WTC11 (cell line): ENCODE data around the gene TP53BP1. TPM values are rescaled to one million over a fixed set of nuclear protein-coding genes. Genes with fewer than 3 reads are reported as not detected.

ENCODE experiments used
- ATAC-seq: fragments of 200-7000 bp; cut with Tn5 transposase; 2 replicates; pipeline ENCODE4 v1.10.0; 2021; ENCODE audit warnings: mild to moderate bottlenecking, moderate library complexity
- CTCF ChIA-PET: fragments of 300-600 bp; sonication (Branson Sonifier 250); formaldehyde crosslinking; loops from one replicate; lab custom pipeline; 2021; ENCODE audit warnings: antibody characterized with exemption; lab: Charles Lee
- POLR2A ChIA-PET: fragments of 350-600 bp; sonication (Branson Sonifier 250); formaldehyde crosslinking; loops from one replicate; lab custom pipeline; 2021; ENCODE audit warnings: antibody characterized with exemption; lab: Charles Lee
- DNase-seq: peaks from one replicate; pipeline ENCODE4 v3.0.0; 2021; ENCODE audit warnings: low spot score
- H3K27ac Mint-ChIP-seq: 2 replicates; pipeline ENCODE4 v1.8.0; 2021; ENCODE audit warnings: mixed read lengths
- H3K27me3 Mint-ChIP-seq: 2 replicates; pipeline ENCODE4 v1.8.0; 2021; ENCODE audit warnings: low read depth, mild to moderate bottlenecking, moderate library complexity, mixed read lengths
- H3K36me3 Mint-ChIP-seq: 2 replicates; pipeline ENCODE4 v1.8.0; 2021; ENCODE audit warnings: mixed read lengths
- H3K4me1 Mint-ChIP-seq: 2 replicates; pipeline ENCODE4 v1.8.0; 2022; ENCODE audit warnings: mixed read lengths
- H3K4me3 Mint-ChIP-seq: 2 replicates; pipeline ENCODE4 v1.8.0; 2021; ENCODE audit warnings: mild to moderate bottlenecking, moderate library complexity, mixed read lengths
- H3K9me3 Mint-ChIP-seq: 2 replicates; pipeline ENCODE4 v1.8.0; 2021; ENCODE audit warnings: mixed read lengths
- ELF4 ChIP-seq: sonication (generic); formaldehyde crosslinking; IDR thresholded peaks from 2 replicates; pipeline ENCODE4 v1.8.1; 2022; ENCODE audit warnings: low read depth, mild to moderate bottlenecking, moderate library complexity, missing genetic modification reagents
- GRHL2 ChIP-seq: fragments of 250-450 bp; sonication (Bioruptor Pico); IDR thresholded peaks from 2 replicates; pipeline ENCODE4 v1.8.0; 2022; ENCODE audit warnings: mild to moderate bottlenecking, moderate library complexity; ENCODE audit not compliant: insufficient replicate concordance, severe bottlenecking
- NR3C1 ChIP-seq: sonication (generic); formaldehyde crosslinking; conservative IDR thresholded peaks from 2 replicates; pipeline ENCODE4 v1.8.1; 2023; ENCODE audit warnings: low read depth, mild to moderate bottlenecking, missing genetic modification reagents
- RORB ChIP-seq: fragments of 250-450 bp; sonication (Bioruptor Pico); IDR thresholded peaks from 2 replicates; pipeline ENCODE4 v1.9.0; 2021; ENCODE audit warnings: mild to moderate bottlenecking
- total RNA-seq: library from RNA; stranded (reverse); gene quantifications from 3 replicates; pipeline ENCODE4 v1.2.3, GENCODE V29; 2021
- TF ChIP-seq, protein P1 (sequence below): sonication (generic); formaldehyde crosslinking; IDR thresholded peaks from 2 replicates; pipeline ENCODE4 v1.8.1; 2023; ENCODE audit warnings: mild to moderate bottlenecking, missing genetic modification reagents, borderline replicate concordance
- TF ChIP-seq, protein P2 (sequence below): sonication (generic); formaldehyde crosslinking; IDR thresholded peaks from 2 replicates; pipeline ENCODE4 v1.8.0; 2023; ENCODE audit warnings: mild to moderate bottlenecking, missing genetic modification reagents
- TF ChIP-seq, protein P3 (sequence below): fragments of 250-450 bp; sonication (Bioruptor Pico); IDR thresholded peaks from 2 replicates; pipeline ENCODE4 v1.9.0; 2021; ENCODE audit warnings: mild to moderate bottlenecking
- TF ChIP-seq, protein P4 (sequence below): fragments of 200-600 bp; IDR thresholded peaks from 2 replicates; pipeline ENCODE4 v1.8.0; 2022; ENCODE audit warnings: antibody characterized with exemption
- TF ChIP-seq, protein P5 (sequence below): sonication (generic); formaldehyde crosslinking; IDR thresholded peaks from 2 replicates; pipeline ENCODE4 v1.8.0; 2022; ENCODE audit warnings: mild to moderate bottlenecking, missing genetic modification reagents
- TF ChIP-seq, protein P6 (sequence below): fragments of 250-450 bp; sonication (Bioruptor Pico); IDR thresholded peaks from 2 replicates; pipeline ENCODE4 v1.9.0; 2021; ENCODE audit warnings: moderate library complexity, mild to moderate bottlenecking, inconsistent platforms, borderline replicate concordance
- TF ChIP-seq, protein P7 (sequence below): sonication (generic); formaldehyde crosslinking; IDR thresholded peaks from 2 replicates; pipeline ENCODE4 v1.8.1; 2022; ENCODE audit warnings: low read depth, mild to moderate bottlenecking, moderate library complexity, missing genetic modification reagents, borderline replicate concordance

The TP53BP1 gene
- total RNA-seq, 1 experiment from 2014 or later: 67.1 TPM

DNA sequence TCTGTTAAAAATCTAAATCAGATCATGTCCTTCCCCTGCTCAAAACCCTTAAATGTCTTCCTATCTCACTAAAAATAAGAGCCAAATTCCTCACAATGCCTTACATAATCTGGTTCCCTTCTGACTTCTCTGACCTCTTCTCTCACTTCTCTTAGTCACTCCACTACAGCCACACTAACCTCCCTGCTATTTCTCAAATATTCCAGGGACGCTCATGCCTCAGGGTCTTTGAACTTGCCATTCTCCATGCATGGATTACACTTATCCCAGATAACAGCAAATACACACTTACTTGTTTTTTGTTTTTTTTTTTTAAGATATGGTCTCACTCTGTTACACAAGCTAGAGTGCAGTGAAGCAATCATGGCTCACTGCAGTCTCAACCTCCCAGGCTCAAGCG lies 8.5 kb downstream of the TP53BP1 start (continued):
- TF ChIP-seq, protein P1, sequence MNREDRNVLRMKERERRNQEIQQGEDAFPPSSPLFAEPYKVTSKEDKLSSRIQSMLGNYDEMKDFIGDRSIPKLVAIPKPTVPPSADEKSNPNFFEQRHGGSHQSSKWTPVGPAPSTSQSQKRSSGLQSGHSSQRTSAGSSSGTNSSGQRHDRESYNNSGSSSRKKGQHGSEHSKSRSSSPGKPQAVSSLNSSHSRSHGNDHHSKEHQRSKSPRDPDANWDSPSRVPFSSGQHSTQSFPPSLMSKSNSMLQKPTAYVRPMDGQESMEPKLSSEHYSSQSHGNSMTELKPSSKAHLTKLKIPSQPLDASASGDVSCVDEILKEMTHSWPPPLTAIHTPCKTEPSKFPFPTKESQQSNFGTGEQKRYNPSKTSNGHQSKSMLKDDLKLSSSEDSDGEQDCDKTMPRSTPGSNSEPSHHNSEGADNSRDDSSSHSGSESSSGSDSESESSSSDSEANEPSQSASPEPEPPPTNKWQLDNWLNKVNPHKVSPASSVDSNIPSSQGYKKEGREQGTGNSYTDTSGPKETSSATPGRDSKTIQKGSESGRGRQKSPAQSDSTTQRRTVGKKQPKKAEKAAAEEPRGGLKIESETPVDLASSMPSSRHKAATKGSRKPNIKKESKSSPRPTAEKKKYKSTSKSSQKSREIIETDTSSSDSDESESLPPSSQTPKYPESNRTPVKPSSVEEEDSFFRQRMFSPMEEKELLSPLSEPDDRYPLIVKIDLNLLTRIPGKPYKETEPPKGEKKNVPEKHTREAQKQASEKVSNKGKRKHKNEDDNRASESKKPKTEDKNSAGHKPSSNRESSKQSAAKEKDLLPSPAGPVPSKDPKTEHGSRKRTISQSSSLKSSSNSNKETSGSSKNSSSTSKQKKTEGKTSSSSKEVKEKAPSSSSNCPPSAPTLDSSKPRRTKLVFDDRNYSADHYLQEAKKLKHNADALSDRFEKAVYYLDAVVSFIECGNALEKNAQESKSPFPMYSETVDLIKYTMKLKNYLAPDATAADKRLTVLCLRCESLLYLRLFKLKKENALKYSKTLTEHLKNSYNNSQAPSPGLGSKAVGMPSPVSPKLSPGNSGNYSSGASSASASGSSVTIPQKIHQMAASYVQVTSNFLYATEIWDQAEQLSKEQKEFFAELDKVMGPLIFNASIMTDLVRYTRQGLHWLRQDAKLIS: no peak
- TF ChIP-seq, protein P2, sequence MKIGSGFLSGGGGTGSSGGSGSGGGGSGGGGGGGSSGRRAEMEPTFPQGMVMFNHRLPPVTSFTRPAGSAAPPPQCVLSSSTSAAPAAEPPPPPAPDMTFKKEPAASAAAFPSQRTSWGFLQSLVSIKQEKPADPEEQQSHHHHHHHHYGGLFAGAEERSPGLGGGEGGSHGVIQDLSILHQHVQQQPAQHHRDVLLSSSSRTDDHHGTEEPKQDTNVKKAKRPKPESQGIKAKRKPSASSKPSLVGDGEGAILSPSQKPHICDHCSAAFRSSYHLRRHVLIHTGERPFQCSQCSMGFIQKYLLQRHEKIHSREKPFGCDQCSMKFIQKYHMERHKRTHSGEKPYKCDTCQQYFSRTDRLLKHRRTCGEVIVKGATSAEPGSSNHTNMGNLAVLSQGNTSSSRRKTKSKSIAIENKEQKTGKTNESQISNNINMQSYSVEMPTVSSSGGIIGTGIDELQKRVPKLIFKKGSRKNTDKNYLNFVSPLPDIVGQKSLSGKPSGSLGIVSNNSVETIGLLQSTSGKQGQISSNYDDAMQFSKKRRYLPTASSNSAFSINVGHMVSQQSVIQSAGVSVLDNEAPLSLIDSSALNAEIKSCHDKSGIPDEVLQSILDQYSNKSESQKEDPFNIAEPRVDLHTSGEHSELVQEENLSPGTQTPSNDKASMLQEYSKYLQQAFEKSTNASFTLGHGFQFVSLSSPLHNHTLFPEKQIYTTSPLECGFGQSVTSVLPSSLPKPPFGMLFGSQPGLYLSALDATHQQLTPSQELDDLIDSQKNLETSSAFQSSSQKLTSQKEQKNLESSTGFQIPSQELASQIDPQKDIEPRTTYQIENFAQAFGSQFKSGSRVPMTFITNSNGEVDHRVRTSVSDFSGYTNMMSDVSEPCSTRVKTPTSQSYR (CRISPR knock-in tag): no peak
- TF ChIP-seq, protein P3, sequence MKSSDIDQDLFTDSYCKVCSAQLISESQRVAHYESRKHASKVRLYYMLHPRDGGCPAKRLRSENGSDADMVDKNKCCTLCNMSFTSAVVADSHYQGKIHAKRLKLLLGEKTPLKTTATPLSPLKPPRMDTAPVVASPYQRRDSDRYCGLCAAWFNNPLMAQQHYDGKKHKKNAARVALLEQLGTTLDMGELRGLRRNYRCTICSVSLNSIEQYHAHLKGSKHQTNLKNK (CRISPR knock-in tag): no peak
- TF ChIP-seq, protein P4, sequence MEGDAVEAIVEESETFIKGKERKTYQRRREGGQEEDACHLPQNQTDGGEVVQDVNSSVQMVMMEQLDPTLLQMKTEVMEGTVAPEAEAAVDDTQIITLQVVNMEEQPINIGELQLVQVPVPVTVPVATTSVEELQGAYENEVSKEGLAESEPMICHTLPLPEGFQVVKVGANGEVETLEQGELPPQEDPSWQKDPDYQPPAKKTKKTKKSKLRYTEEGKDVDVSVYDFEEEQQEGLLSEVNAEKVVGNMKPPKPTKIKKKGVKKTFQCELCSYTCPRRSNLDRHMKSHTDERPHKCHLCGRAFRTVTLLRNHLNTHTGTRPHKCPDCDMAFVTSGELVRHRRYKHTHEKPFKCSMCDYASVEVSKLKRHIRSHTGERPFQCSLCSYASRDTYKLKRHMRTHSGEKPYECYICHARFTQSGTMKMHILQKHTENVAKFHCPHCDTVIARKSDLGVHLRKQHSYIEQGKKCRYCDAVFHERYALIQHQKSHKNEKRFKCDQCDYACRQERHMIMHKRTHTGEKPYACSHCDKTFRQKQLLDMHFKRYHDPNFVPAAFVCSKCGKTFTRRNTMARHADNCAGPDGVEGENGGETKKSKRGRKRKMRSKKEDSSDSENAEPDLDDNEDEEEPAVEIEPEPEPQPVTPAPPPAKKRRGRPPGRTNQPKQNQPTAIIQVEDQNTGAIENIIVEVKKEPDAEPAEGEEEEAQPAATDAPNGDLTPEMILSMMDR: no peak
- TF ChIP-seq RORB (CRISPR knock-in tag) (no peak), NR3C1 (CRISPR knock-in tag) (no peak), GRHL2 (CRISPR knock-in tag) (no peak)
- TF ChIP-seq, protein P5, sequence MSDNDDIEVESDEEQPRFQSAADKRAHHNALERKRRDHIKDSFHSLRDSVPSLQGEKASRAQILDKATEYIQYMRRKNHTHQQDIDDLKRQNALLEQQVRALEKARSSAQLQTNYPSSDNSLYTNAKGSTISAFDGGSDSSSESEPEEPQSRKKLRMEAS (CRISPR knock-in tag): no peak
- TF ChIP-seq, protein P6, sequence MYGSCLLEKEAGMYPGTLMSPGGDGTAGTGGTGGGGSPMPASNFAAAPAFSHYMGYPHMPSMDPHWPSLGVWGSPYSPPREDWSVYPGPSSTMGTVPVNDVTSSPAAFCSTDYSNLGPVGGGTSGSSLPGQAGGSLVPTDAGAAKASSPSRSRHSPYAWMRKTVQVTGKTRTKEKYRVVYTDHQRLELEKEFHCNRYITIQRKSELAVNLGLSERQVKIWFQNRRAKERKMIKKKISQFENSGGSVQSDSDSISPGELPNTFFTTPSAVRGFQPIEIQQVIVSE (CRISPR knock-in tag): no peak

DNA sequence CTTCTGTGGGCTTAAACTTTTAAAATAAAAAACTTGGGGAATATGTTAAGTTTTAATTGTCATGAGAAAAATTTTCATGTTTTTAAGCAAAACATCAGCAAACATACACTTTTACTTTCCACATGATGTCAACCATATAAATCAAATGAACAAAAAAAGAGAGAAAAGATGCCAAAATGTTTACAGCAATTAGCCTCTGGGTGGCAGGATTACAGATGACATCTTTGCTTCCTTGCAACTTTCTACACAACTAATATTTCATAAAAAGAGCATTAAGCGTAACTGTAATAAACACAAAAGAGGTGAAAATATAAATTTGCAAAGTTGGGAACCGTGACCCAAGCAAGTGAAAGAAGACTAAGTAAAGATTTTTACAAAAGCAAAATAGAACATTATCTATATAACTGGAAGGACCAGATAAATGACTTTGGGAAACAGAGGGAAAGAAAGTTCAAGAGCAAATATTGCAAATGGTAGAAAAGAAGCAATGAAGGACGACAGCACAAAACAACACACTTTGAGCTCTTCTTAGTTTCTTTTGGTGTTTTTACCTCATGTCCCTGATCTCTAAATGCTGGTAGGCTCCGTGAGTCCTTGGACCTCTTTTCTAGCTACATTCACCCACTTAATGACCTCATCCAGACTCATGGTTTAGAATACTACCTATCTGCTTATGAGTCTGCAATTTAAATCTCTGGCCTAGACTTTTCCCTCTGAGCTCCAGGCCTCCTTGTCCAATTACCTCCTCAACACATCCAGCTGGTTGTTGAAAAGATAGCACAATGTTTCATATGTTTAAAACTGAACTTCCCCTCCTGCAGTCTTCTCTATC lies 9.4 kb downstream of the TP53BP1 start:
- no peak for DNase-seq
- Mint-ChIP-seq H3K4me3 (no peak overlapping the region), H3K4me1 (peaks cover 4% of the 10 kb centered on the region), H3K27me3 (no peaks in the 10 kb centered on the region), H3K9me3 (no peaks in the 10 kb centered on the region), H3K27ac (peak overlapping the region; percentile 24; the same call in 1 of the 2 replicates), H3K36me3 (peaks cover 62% of the 10 kb centered on the region)
- no peak for ATAC-seq
- ChIA-PET CTCF (interaction anchor here (0.5 to 1.1 kb wide), 4 partner anchors 23 to 58 kb away, joined by 3 to 12 read pairs (median 6); no protein-coding TSS in a partner anchor), POLR2A (no interaction called here)
- no peak for TF ChIP-seq ELF4 (CRISPR knock-in tag)
- TF ChIP-seq, protein P7, sequence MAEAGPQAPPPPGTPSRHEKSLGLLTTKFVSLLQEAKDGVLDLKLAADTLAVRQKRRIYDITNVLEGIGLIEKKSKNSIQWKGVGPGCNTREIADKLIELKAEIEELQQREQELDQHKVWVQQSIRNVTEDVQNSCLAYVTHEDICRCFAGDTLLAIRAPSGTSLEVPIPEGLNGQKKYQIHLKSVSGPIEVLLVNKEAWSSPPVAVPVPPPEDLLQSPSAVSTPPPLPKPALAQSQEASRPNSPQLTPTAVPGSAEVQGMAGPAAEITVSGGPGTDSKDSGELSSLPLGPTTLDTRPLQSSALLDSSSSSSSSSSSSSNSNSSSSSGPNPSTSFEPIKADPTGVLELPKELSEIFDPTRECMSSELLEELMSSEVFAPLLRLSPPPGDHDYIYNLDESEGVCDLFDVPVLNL: no peak
- TF ChIP-seq, protein P3 (CRISPR knock-in tag): no peak
- TF ChIP-seq, protein P1: no peak
